SU-DHL-6 (cell line): ENCODE results near the gene MRPL17.

Source experiments
- CTCF ChIP-seq: fragments of 200-600 bp; sonication (generic); IDR thresholded peaks from one replicate; pipeline ENCODE4 v1.5.1; 2017; ENCODE audit warnings: antibody characterized with exemption, mild to moderate bottlenecking, low read length, moderate library complexity; ENCODE audit not compliant: insufficient read depth, poor library complexity, severe bottlenecking
- EZH2phosphoT487 ChIP-seq: fragments of 200-600 bp; sonication (generic), shearing (Covaris generic); conservative IDR thresholded peaks from 2 replicates; pipeline ENCODE4 v1.6.1; 2018; ENCODE audit warnings: mild to moderate bottlenecking, antibody characterized with exemption, low read length, moderate library complexity, mixed read lengths

- TF ChIP-seq CTCF (no peak), EZH2phosphoT487 (no peak)
Observed at GRCh38 chr11:6642957-6643356, 40.2 kb downstream of the MRPL17 start.
